Psoas muscle (tissue), 8 donors: ENCODE measurements around the gene KYAT1. TPM values are rescaled to one million over a fixed set of nuclear protein-coding genes. Genes with fewer than 3 reads are reported as not detected.
A peak's percentile ranks its signal among the peaks of the same experiment; 100 is the strongest.

ENCODE experiments used
- ATAC-seq, 4 donors: fragments of 200-7000 bp; cut with Tn5 transposase; one replicate each; pipeline ENCODE4 v1.9.1; 2020; ENCODE audit warnings: moderate library complexity in 3 of 4, mild to moderate bottlenecking in 2 of 4
- DNase-seq, 2 donors: peaks; one replicate each; pipeline ENCODE4 v3.0.0-alpha.2; 2020
- H3K27ac ChIP-seq: fragments of 200-600 bp; one replicate; pipeline ENCODE4 v1.8.0; 2022
- H3K27me3 ChIP-seq, 3 donors: fragments of 200-600 bp in 1 of 3; one replicate each; pipeline versions ENCODE4 v1.6.1 to v1.8.0; 2013 to 2022; ENCODE audit warnings: low read length in 2 of 3, mild to moderate bottlenecking in 2 of 3, moderate library complexity in 1 of 3; ENCODE audit not compliant: insufficient read depth in 3 of 3
- H3K36me3 ChIP-seq, 2 donors: fragments of 200-600 bp in 1 of 2; one replicate each; pipeline versions ENCODE4 v1.6.1 to v1.8.0; 2013 to 2022; ENCODE audit warnings: low read depth in 1 of 2, mild to moderate bottlenecking in 1 of 2, moderate library complexity in 1 of 2; ENCODE audit not compliant: insufficient read depth in 1 of 2
- H3K4me1 ChIP-seq: fragments of 200-600 bp; one replicate; pipeline ENCODE4 v1.8.0; 2022
- H3K4me3 ChIP-seq: fragments of 200-600 bp; one replicate; pipeline ENCODE4 v1.8.0; 2022; ENCODE audit warnings: mild to moderate bottlenecking
- H3K9me3 ChIP-seq: fragments of 200-600 bp; one replicate; pipeline ENCODE4 v1.8.0; 2022
- CTCF ChIP-seq: fragments of 200-600 bp; IDR thresholded peaks from one replicate; pipeline ENCODE4 v1.8.0; 2022; ENCODE audit warnings: antibody characterized with exemption
- WGBS, 3 donors: extraction: QIAGEN DNeasy Blood & Tissue Kit; methylation state at CpG; one replicate each; pipeline versions ENCODE4 v1.1.6 to v1.1.7; 2013; 5-methylcytosine and 5-hydroxymethylcytosine counted together
- intact Hi-C, 2 donors: fragments of 100-400 bp; cut with DNase I; formaldehyde crosslinking; loops; one replicate each; pipeline versions ENCODE4 v1.11.0 to v1.14.2; 2022
- long read RNA-seq, 2 donors: library from polyadenylated mRNA; unstranded; transcript quantifications; one replicate each; pipeline ENCODE4 v2.0.0, GENCODE V29; 2021
- polyA plus RNA-seq, 3 donors: library from polyadenylated mRNA; stranded (reverse); fragments of 200-250 nt; gene quantifications; one replicate each; pipeline ENCODE4 v1.2.3, GENCODE V29; 2013
- total RNA-seq, 4 donors: library from RNA; stranded (reverse); fragmentation: NEBNext Ultra II Directional in 2 of 4; extraction: Animal tissue kit (Norgen Biotek cat#: 25700) in 2 of 4; gene quantifications; one replicate each; pipeline versions ENCODE4 v1.2.1 to v1.2.4, GENCODE V29; 2021 to 2023
- donor health status: healthy with polysubstance abuse.
- donor health status: DM: no; HTN: no; CAD: no; lungs with moderate emphysema.
- donor health status: Bipolar disorder and iron deficiency.
- donor health status: healthy.
- donor health status: DM: yes; HTN: yes; CAD: no.
- donor health status: DM: no; HTN: no; CAD: no.
- donor health status: DM: no; HTN: no; CAD: no.
- donor health status: DM: yes; HTN: yes; CAD: no.

Gene KYAT1
- total RNA-seq (1 to 10 TPM; 6.4 to 8.9 (median 7.1) TPM), polyA plus RNA-seq (10 to 100 TPM in 1 of 3 donors, 1 to 10 TPM in 2; 7.2 to 12.0 (median 7.9) TPM)
- long read RNA-seq, donor 1, partial matches to known transcripts: 3 of 7 reads
- long read RNA-seq, donor 1, other reads (novel, unspliced or antisense): 3 of 7 reads
- long read RNA-seq, donor 2, partial matches to known transcripts: 5 of 13 reads
- long read RNA-seq, donor 2, other reads (novel, unspliced or antisense): 5 of 13 reads

DNA sequence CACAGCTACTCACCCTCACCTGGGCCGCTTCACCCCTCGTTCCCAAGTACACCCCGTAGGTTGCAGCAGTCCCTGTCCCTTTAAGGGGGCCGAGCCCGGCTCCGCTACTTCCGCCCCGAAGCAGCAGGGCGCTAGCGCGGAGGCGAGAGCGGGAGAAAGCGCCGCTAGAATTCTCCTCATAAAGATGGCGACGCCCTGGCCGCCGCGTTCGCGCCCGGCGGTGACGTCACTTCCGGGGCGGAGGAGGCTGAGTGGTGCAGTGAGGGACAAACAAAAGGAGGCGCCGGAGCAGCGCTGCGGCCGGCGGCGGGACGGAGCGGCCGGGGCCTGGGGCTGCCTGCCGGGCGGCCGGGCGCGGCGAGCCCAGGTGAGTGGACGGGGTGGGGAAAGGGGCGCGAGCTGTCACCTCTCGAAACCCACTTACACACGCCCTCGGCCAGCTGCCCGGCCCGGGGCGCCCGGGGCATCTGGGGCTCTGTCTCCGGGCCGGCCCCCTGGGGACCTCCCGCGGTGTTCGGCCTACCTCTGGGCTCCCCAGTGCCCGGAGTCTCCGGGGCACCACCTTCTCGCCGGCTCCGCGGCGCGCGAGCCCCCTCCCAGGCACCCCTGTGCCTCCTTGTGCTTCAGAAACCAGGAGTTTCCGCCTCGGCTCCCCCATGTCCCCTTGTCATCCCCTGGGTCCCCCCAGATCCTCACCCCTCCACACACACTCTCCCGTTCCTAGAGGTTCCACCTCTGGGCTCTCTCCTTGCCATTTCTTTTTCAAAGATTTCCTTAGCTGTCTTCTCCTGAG lies at the start of gene KYAT1, which contains the start of gene LRRC8A:
KYAT1 (minus strand) TSS at position 67 of the 793 bp plus-strand sequence. CDS start 36,545 bp downstream, outside the sequence.
LRRC8A (plus strand) TSS at position 250 of the 793 bp plus-strand sequence. CDS start 25,032 bp downstream, outside the sequence.
- Histone ChIP-seq H3K9me3 (no peaks in the 10 kb centered on the region), H3K4me3 (peak within 1 kb of the TSS; percentile 93), H3K4me1 (peaks cover 32% of the 10 kb centered on the region), H3K27ac (peak within 1 kb of the TSS; percentile 96), H3K27me3 (no peaks in the 10 kb centered on the region), H3K36me3 (peaks cover 0 to 14% of the 10 kb centered on the region in 2 donors)
- WGBS, 3 donors: 0 to 2% (median 0%) methylated on average over 49 to 70 of the region's 70 CpGs
- intact Hi-C loops: loop anchor here (5.0 kb wide), 3 partner anchors 35 to 145 kb away; partner anchors contain the start of genes PHYHD1 (in 1 of the 2) and SH3GLB2 (in 1 of the 2)
- DNase-seq (peak; percentile 99), ATAC-seq (peak; percentile 93 to 97 (median 94))
- TF ChIP-seq CTCF: no peak

DNA sequence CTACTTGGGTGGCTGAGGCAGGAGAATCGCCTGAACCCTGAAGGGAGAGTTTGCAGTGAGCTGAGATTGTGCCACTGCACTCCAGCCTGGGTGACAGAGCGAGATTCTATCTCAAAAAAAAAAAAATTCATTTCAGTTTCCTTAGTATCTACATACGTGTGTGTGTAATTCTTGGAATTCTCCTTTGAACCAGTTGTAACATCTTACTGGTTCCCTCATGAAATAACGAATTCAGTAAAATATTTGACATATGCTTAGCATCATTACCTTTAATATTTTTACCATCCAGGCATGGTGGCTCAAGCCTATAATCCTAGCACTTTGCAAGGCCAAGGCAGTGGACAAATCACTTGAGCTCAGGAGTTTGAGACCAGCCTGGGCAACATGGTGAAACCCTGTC lies 47.8 kb upstream of the KYAT1 start:
- Histone ChIP-seq H3K4me3 (no peak overlapping the region), H3K36me3 (peaks cover 0 to 10% of the 10 kb centered on the region in 2 donors), H3K27me3 (no peaks in the 10 kb centered on the region), H3K27ac (no peak overlapping the region), H3K4me1 (peaks cover 4% of the 10 kb centered on the region), H3K9me3 (no peaks in the 10 kb centered on the region)
- TF ChIP-seq CTCF: no peak
- 86 to 94% (median 90%) methylated on average over 4 of the region's 4 CpGs for WGBS, 3 donors
- ATAC-seq (no peak), DNase-seq (no peak)
- intact Hi-C loops: loop anchor here in 1 of 2 donors (5.0 kb wide), 1 partner anchor 67 kb away; no protein-coding TSS in a partner anchor

- no peaks in the 10 kb centered on the region for H3K9me3 ChIP-seq
- H3K27me3 ChIP-seq: no peaks in the 10 kb centered on the region
- H3K36me3 ChIP-seq: peaks cover 0 to under 1% of the 10 kb centered on the region in 2 donors
- H3K4me1 ChIP-seq: peaks cover 4% of the 10 kb centered on the region
- DNase-seq (no peak), ATAC-seq (no peak)
- WGBS, 3 donors: 86 to 89% (median 88%) methylated on average over 2 of the region's 2 CpGs
- intact Hi-C loops: loop anchor here (1.0 to 5.0 kb wide), 3 partner anchors 65 to 76 kb away; no protein-coding TSS in a partner anchor
- H3K4me3 ChIP-seq: no peak overlapping the region
- TF ChIP-seq CTCF: no peak
- no peak overlapping the region for H3K27ac ChIP-seq
Observed at GRCh38 chr9:128928624-128929023, 46.9 kb upstream of the KYAT1 start.

DNA sequence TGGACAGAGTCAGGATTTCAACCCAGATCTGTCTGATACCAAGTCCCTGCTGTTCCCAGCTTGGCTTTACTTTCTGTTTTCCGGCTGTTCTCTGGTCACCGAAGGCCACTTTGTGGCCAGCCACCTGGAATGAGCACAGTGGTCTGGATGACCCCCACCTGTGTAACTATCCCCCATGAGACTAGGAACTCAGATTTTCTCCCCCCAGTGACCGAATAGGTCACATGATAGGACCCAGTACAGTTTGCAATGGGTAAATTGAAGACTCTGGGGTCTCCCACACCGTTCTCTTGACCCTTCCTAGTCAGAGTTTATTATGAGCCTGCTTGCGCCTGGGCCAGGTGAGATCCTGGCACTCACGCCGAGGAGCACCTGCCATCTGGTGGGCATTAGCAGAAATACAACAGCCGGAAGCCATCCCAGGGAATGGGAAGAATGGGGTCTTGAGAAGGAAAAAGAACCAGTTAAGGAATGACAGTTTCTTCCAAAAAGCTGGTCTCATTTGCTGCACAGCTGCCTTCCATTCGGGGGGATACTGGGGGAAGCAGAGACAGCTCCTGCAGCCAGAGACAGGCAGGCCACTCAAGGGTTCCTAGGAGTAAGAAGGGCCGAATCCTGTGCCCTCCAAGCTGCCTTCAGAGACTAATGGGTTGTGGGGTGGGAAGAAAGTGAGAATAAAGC lies 46.1 kb upstream of the KYAT1 start:
- 20 to 27% (median 22%) methylated on average over 10 of the region's 10 CpGs for WGBS, 3 donors
- Histone ChIP-seq H3K27me3 (no peaks in the 10 kb centered on the region), H3K36me3 (no peaks in the 10 kb centered on the region), H3K27ac (no peak overlapping the region), H3K4me3 (no peak overlapping the region), H3K9me3 (no peaks in the 10 kb centered on the region), H3K4me1 (peaks cover 4% of the 10 kb centered on the region)
- peak; percentile 87 for TF ChIP-seq CTCF
- intact Hi-C loops: loop anchor here (1.0 to 5.0 kb wide), 3 partner anchors 65 to 76 kb away; no protein-coding TSS in a partner anchor
- peak; percentile 85 to 93 (median 92) for ATAC-seq
- peak; percentile 46 to 72 for DNase-seq
